NCI-H460 (cell line): ENCODE data around the gene NXN. TPM values are rescaled to one million over a fixed set of nuclear protein-coding genes. Genes with fewer than 3 reads are reported as not detected.
A peak's percentile ranks its signal among the peaks of the same experiment; 100 is the strongest.
"Not testable (repeated sequence)": the region's sequence is repeated elsewhere in the genome, so short reads cannot be mapped to it uniquely, and the experiment has no call there.

ENCODE experiments used
- DNase-seq: peaks from one replicate; pipeline ENCODE4 v3.0.0-alpha.2; 2016; ENCODE audit warnings: low read depth; ENCODE audit errors: extremely low read depth
- small RNA-seq, 2 experiments: library from RNA; depleted of rRNA; stranded (forward); fragments of <200 nt; gene quantifications; one replicate each; pipeline ENCODE3, GENCODE V24; 2014
- total RNA-seq: library from RNA; depleted of rRNA; stranded (reverse); fragments of >200 nt; shearing (Covaris generic); gene quantifications from 2 replicates; pipeline ENCODE4 v1.2.3, GENCODE V29; 2014; rRNA removed

Gene NXN
- total RNA-seq, 1 experiment from 2014 or later = 12.3 TPM

- DNase-seq = peak; percentile 89
Observed at GRCh38 chr17:752002-752619, 227.5 kb downstream of the NXN start, which contains the start of gene GEMIN4. TSS of gene GEMIN4 (minus strand) at chr17:752264. CDS start at chr17:752142, 122 bp downstream.

GRCh38 chr17:751269-752001 lies 228.1 kb downstream of the NXN start:
- DNase-seq = peak; percentile 17

GRCh38 chr17:750431-751037 lies 229.0 kb downstream of the NXN start:
- DNase-seq = no peak

GRCh38 chr17:749359-749758 lies 230.2 kb downstream of the NXN start:
- not testable (repeated sequence) for DNase-seq

Small RNA genes within 50 kb of the gene (small RNA-seq; reads per million reads assigned to genes)
- 0 reads per million in 2 experiments for gene MIR3183

Other genes starting within 250 kb of the NXN start
- gene TLCD3A, start 247.2 kb downstream of the NXN start, total RNA-seq = 17.0 and 21.4 TPM in 2 replicates
- 19.9 and 26.3 TPM in 2 replicates for gene GEMIN4, start 227.5 kb downstream of the NXN start, total RNA-seq
- 78.1 and 81.4 TPM in 2 replicates for gene GLOD4, start 197.5 kb downstream of the NXN start, total RNA-seq
- 27.6 and 33.6 TPM in 2 replicates for gene MRM3, start 197.4 kb downstream of the NXN start, total RNA-seq
- gene TIMM22, start 17.4 kb upstream of the NXN start, total RNA-seq = 18.5 and 21.1 TPM in 2 replicates
- 14.4 and 19.0 TPM in 2 replicates for gene ABR, start 200.2 kb upstream of the NXN start, total RNA-seq